ENCODE results near the gene MIF. TPM values are rescaled to one million over a fixed set of nuclear protein-coding genes. Genes with fewer than 3 reads are reported as not detected.

MIF gene
- total and polyA plus RNA-seq, 2 of the 4 experiments (the other 2 are of a cell fraction) = 123 to 530 TPM

DNA sequence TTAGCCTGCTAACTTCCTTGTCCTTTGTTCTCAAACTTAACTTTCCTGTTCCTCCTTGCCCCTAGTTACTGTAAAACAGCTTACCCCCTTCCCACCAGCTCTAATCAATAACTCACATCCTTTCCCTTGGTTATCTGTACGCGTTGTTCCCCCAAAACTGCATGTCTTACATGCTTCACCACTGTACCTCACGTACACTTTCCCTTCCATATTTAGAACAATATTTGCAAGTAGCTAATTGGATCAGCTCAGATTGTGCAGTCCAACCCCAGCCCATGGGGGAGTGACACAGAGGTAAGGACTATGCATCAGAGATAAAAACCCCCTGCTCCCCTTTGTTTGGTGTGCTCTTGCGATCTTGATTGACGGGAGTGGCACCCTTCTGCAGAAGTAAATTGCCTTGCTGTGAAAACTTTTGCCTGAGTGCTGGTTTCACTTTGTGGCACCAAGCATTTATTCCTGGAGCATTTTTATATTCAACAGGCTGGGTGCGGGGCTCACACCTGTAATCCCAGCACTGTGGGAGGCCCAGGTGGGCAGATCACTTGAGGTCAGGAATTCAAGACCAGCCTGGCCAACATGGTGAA is 30.9 kb downstream of the MIF start:
- H2BK120ac ChIP-seq (ENCODE audit: low read depth, low read length) = no peak overlapping the region
- no peak overlapping the region for H4K5ac ChIP-seq (ENCODE audit: low read depth, low read length)
- WGBS, 2 experiments (ENCODE audit: extremely low coverage in 2 of 2, insufficient read length in 1 of 2) = 50% methylated on average over 1 of the region's 6 CpGs; no CpG with 5 or more reads in 1 of the 2 experiments
- H3K56ac ChIP-seq (ENCODE audit: extremely low read depth, insufficient read depth, low read length) = no peak overlapping the region
- no peaks in the 10 kb centered on the region for H3K79me1 ChIP-seq (ENCODE audit: low read depth in 1 of 2, low read length in 2 of 2)
- H3K4me2 ChIP-seq (ENCODE audit: low read depth, low read length) = no peak overlapping the region
- no peak overlapping the region for H4K91ac ChIP-seq (ENCODE audit: insufficient read depth, low read depth, low read length)
- in situ Hi-C loops (cut with MboI; ENCODE audit: low sequenced_read_pairs) = no loop called here
- no peak overlapping the region for H3K18ac ChIP-seq (ENCODE audit: low read depth, low read length)
- H2BK15ac ChIP-seq (ENCODE audit: low read depth, low read length) = no peak overlapping the region
- H2AK5ac ChIP-seq (ENCODE audit: low read depth, low read length) = no peak overlapping the region
- no peak overlapping the region for H2BK20ac ChIP-seq (ENCODE audit: low read depth, low read length)
- dilution Hi-C loops (cut with HindIII; ENCODE audit: low sequenced_read_pairs, unreplicated experiment) = no loop called here
- H2AK9ac ChIP-seq (replicated peaks; ENCODE audit: low read depth, low read length, poor library complexity) = no peak overlapping the region
- no peak overlapping the region for H3K4me3 ChIP-seq (ENCODE audit: insufficient read depth, low read depth, low read length)
- H3K36me3 ChIP-seq (ENCODE audit: control insufficient read depth, insufficient read depth, low read length) = no peaks in the 10 kb centered on the region
- no peak overlapping the region for H3K14ac ChIP-seq (replicated peaks; ENCODE audit: low read depth, low read length)
- no peak overlapping the region for H2AFZ ChIP-seq (replicated peaks; ENCODE audit: low read length, poor library complexity)
- intact Hi-C loops (cut with micrococcal nuclease) = no loop called here
- DNase-seq (no peak), ATAC-seq (ENCODE audit: low read depth) (no peak)
- POLR2A ChIA-PET (ENCODE audit: unreplicated experiment) = no interaction called here
- no TSS peak for BruUV-seq (replicated peaks)
- H3K4me1 ChIP-seq (ENCODE audit: control insufficient read depth, insufficient read depth, low read length) = peaks cover 2% of the 10 kb centered on the region; the same call in 1 of the 2 replicates
- H3K4ac ChIP-seq (ENCODE audit: low read depth, low read length) = no peak overlapping the region
- no peak overlapping the region for H3K23ac ChIP-seq (ENCODE audit: low read depth, low read length)
- TF ChIP-seq CHD1 (IDR thresholded peaks at IDR 0.05; ENCODE audit: low read depth, low read length) = no peak
- no peak for TF ChIP-seq MAFK (IDR thresholded peaks at IDR 0.05; ENCODE audit: low read depth, low read length)
- H3K27ac ChIP-seq (ENCODE audit: insufficient read depth, low read length) = no peak overlapping the region
- no peaks in the 10 kb centered on the region for H4K20me1 ChIP-seq (ENCODE audit: insufficient read depth, low read length)
- no peaks in the 10 kb centered on the region for H3K27me3 ChIP-seq (ENCODE audit: control insufficient read depth, insufficient read depth, low read length)
- H2BK5ac ChIP-seq (ENCODE audit: low read depth, low read length, poor library complexity, severe bottlenecking) = no peak overlapping the region
- no peak overlapping the region for H4K8ac ChIP-seq (ENCODE audit: low read depth in 2 of 2, low read length in 2 of 2)
- peaks cover 12% of the 10 kb centered on the region for H3K9me3 ChIP-seq (ENCODE audit: control insufficient read depth, insufficient read depth, low read length)
- H3K9ac ChIP-seq (ENCODE audit: low read depth, low read length) = no peak overlapping the region
- CTCF ChIA-PET = no interaction called here
- H3K9me1 ChIP-seq (ENCODE audit: insufficient read depth, low read length) = 0 out of 2 replicates have a peak, but pooled peaks cover under 1% of the 10 kb centered on the region
